Breast epithelium (tissue), 4 donors: Measurements from ENCODE around the gene TMEM14B. TPM values are rescaled to one million over a fixed set of nuclear protein-coding genes. Genes with fewer than 3 reads are reported as not detected.
"Not testable (repeated sequence)": the region's sequence is repeated elsewhere in the genome, so short reads cannot be mapped to it uniquely, and the experiment has no call there.

Source experiments
- DNase-seq, 2 donors: peaks; one replicate each; pipeline ENCODE4 v3.0.0-alpha.2; 2019; ENCODE audit warnings: low spot score in 2 of 2
- H3K27ac ChIP-seq, 2 donors: fragments of 200-600 bp; sonication (generic) in 1 of 2; one replicate each; pipeline ENCODE4 v1.5.1; 2016 to 2019; ENCODE audit warnings: mild to moderate bottlenecking in 1 of 2
- H3K27me3 ChIP-seq, 2 donors: fragments of 200-600 bp; sonication (generic) in 1 of 2; one replicate each; pipeline versions ENCODE4 v1.5.1 to v1.6.0; 2017 to 2019; ENCODE audit warnings: control low read depth in 1 of 2, mild to moderate bottlenecking in 1 of 2
- H3K36me3 ChIP-seq: fragments of 200-600 bp; one replicate; pipeline ENCODE4 v1.5.1; 2019
- H3K4me1 ChIP-seq, 2 donors: fragments of 200-600 bp; sonication (generic); one replicate each; pipeline ENCODE4 v1.5.1; 2016 to 2019; ENCODE audit warnings: control low read depth in 1 of 2
- H3K4me3 ChIP-seq, 3 donors: fragments of 200-600 bp; sonication (generic); 1 replicate in 2 of 3; 2 replicates in 1 of 3; pipeline ENCODE4 v1.5.1; 2016 to 2019; ENCODE audit warnings: mild to moderate bottlenecking in 3 of 3, moderate library complexity in 2 of 3
- H3K9me3 ChIP-seq, 2 donors: fragments of 200-600 bp; sonication (generic) in 1 of 2; one replicate each; pipeline ENCODE4 v1.5.1; 2016 to 2019; ENCODE audit warnings: control low read depth in 1 of 2
- POLR2A ChIP-seq: fragments of 450-650 bp; IDR thresholded peaks from one replicate; pipeline ENCODE4 v1.6.1; 2016; ENCODE audit warnings: antibody characterized with exemption, mild to moderate bottlenecking, moderate library complexity
- POLR2AphosphoS5 ChIP-seq, 3 donors: sonication (generic); formaldehyde crosslinking; IDR thresholded peaks; one replicate each; pipeline ENCODE4 v1.6.1; 2017; ENCODE audit warnings: antibody characterized with exemption in 3 of 3
- intact Hi-C: fragments of 100-400 bp; cut with DNase I; formaldehyde crosslinking; loops from one replicate; pipeline ENCODE4 v1.15.1; 2023; ENCODE audit warnings: low total_unique reads
- total RNA-seq, 3 donors: library from RNA; depleted of rRNA; stranded (reverse); fragments of >200 nt; gene quantifications; one replicate each; pipeline ENCODE4 v1.1.0, GENCODE V29; 2016
- TF ChIP-seq, protein P1 (sequence below), 3 donors: fragments of 450-650 bp; IDR thresholded peaks; one replicate each; pipeline ENCODE4 v1.5.1; 2016 to 2017; ENCODE audit warnings: antibody characterized with exemption in 3 of 3, mild to moderate bottlenecking in 3 of 3, moderate library complexity in 3 of 3

The TMEM14B gene
- 100 to 1,000 TPM in 1 of 3 donors, 10 to 100 TPM in 2; 65.7 to 102 (median 76.4) TPM for total RNA-seq

- DNase-seq: peak; percentile 98 to 100
- Histone ChIP-seq H3K27me3 (no peaks in the 10 kb centered on the region), H3K4me3 (peak within 1 kb of the TSS; percentile 57 to 77 (median 69)), H3K36me3 (no peaks in the 10 kb centered on the region), H3K27ac (peak within 1 kb of the TSS; percentile 75 to 84), H3K4me1 (peaks cover 0 to 11% of the 10 kb centered on the region in 2 donors), H3K9me3 (no peaks in the 10 kb centered on the region)
- TF ChIP-seq POLR2AphosphoS5 (IDR thresholded peaks at IDR 0.05) (peak; percentile 71 to 89 (median 85)), POLR2A (peak; percentile 57)
- TF ChIP-seq, protein P1, sequence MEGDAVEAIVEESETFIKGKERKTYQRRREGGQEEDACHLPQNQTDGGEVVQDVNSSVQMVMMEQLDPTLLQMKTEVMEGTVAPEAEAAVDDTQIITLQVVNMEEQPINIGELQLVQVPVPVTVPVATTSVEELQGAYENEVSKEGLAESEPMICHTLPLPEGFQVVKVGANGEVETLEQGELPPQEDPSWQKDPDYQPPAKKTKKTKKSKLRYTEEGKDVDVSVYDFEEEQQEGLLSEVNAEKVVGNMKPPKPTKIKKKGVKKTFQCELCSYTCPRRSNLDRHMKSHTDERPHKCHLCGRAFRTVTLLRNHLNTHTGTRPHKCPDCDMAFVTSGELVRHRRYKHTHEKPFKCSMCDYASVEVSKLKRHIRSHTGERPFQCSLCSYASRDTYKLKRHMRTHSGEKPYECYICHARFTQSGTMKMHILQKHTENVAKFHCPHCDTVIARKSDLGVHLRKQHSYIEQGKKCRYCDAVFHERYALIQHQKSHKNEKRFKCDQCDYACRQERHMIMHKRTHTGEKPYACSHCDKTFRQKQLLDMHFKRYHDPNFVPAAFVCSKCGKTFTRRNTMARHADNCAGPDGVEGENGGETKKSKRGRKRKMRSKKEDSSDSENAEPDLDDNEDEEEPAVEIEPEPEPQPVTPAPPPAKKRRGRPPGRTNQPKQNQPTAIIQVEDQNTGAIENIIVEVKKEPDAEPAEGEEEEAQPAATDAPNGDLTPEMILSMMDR (IDR thresholded peaks at IDR 0.05): no peak
- intact Hi-C loops: no loop called here
Observed at GRCh38 chr6:10747251-10747972, at the start of gene TMEM14B. TMEM14B (plus strand) TSS chr6:10747805; CDS start chr6:10749246, 1,441 bp downstream.

DNA sequence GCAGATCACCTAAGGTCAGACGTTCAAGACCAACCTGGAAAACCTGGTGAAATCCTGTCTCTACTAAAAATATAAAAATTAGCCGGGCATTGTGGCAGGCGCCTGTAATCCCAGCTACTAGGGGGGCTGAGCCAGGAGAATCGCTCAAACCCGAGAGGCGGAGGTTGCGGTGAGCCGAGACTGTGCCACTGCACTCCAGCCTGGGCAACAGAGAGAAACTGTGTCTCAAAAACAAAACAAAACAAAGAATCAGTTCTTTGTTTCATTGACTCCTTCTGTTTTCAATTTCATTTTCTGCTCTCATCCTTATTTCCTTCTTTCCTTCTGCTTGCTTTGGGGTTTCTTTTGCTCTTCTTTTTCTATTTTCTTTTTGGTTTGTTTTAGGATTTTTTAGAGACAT lies 33.6 kb upstream of the TMEM14B start:
- Histone ChIP-seq H3K4me1 (no peaks in the 10 kb centered on the region), H3K4me3 (no peak overlapping the region), H3K36me3 (no peaks in the 10 kb centered on the region), H3K27me3 (no peaks in the 10 kb centered on the region), H3K9me3 (no peaks in the 10 kb centered on the region), H3K27ac (peak overlapping the region; percentile 27 to 37)
- TF ChIP-seq POLR2AphosphoS5 (IDR thresholded peaks at IDR 0.05): no peak
- intact Hi-C loops: no loop called here
- no peak for DNase-seq

- Histone ChIP-seq H3K9me3 (no peaks in the 10 kb centered on the region), H3K36me3 (no peaks in the 10 kb centered on the region), H3K4me1 (peaks cover 4 to 6% of the 10 kb centered on the region in 2 donors), H3K27ac (peak overlapping the region; percentile 81 to 85), H3K27me3 (no peaks in the 10 kb centered on the region), H3K4me3 (peak overlapping the region; percentile 64 to 67 (median 66))
- intact Hi-C loops: no loop called here
- TF ChIP-seq, protein P1 (IDR thresholded peaks at IDR 0.05): no peak
- TF ChIP-seq POLR2A (no peak), POLR2AphosphoS5 (IDR thresholded peaks at IDR 0.05) (no peak)
- no peak for DNase-seq
Observed at GRCh38 chr6:10719296-10719963, 28.2 kb upstream of the TMEM14B start.

- Histone ChIP-seq H3K36me3 (no peaks in the 10 kb centered on the region), H3K9me3 (no peaks in the 10 kb centered on the region), H3K4me1 (peaks cover 9 to 10% of the 10 kb centered on the region in 2 donors), H3K27ac (peak overlapping the region; percentile 81 to 85), H3K27me3 (no peaks in the 10 kb centered on the region), H3K4me3 (peak overlapping the region; percentile 64 to 67 (median 66))
- no peak for DNase-seq
- intact Hi-C loops: no loop called here
- TF ChIP-seq POLR2AphosphoS5 (IDR thresholded peaks at IDR 0.05) (no peak), POLR2A (no peak)
- TF ChIP-seq, protein P1 (IDR thresholded peaks at IDR 0.05): no peak
Observed at GRCh38 chr6:10719964-10720264, 27.7 kb upstream of the TMEM14B start.

GRCh38 chr6:10720265-10720959 lies 27.2 kb upstream of the TMEM14B start:
- intact Hi-C loops: no loop called here
- Histone ChIP-seq H3K36me3 (no peaks in the 10 kb centered on the region), H3K9me3 (no peaks in the 10 kb centered on the region), H3K27me3 (no peaks in the 10 kb centered on the region), H3K4me1 (peaks cover 10 to 11% of the 10 kb centered on the region in 2 donors), H3K27ac (peak overlapping the region; percentile 81 to 85), H3K4me3 (peak overlapping the region; percentile 64 to 67 (median 66))
- TF ChIP-seq POLR2AphosphoS5 (IDR thresholded peaks at IDR 0.05): peak in 2 of 3 donors; percentile 29 to 50
- TF ChIP-seq, protein P1 (IDR thresholded peaks at IDR 0.05): no peak
- no peak for TF ChIP-seq POLR2A
- no peak for DNase-seq

GRCh38 chr6:10720960-10721849 lies 26.4 kb upstream of the TMEM14B start:
- DNase-seq, H3K27me3 ChIP-seq, H3K36me3 ChIP-seq, intact Hi-C loops, H3K9me3 ChIP-seq: not testable (repeated sequence)
- Histone ChIP-seq H3K4me3 (peak overlapping the region; percentile 64 to 67 (median 66)), H3K4me1 (peaks cover 10 to 19% of the 10 kb centered on the region in 2 donors), H3K27ac (peak overlapping the region; percentile 81 to 85)
